A549 (cell line): ENCODE measurements around the gene DMGDH. TPM values are rescaled to one million over a fixed set of nuclear protein-coding genes. Genes with fewer than 3 reads are reported as not detected.

ENCODE experiments used
- ATAC-seq, 2 experiments: fragments of 200-7000 bp in 1 of 2; fragments of >200 bp in 1 of 2; cut with Nextera tagmentation in 1 of 2; cut with Tn5 transposase in 1 of 2; 3 replicates each; pipeline versions ENCODE4 v1.8.0 to v1.9.1; 2018 to 2020; ENCODE audit warnings: mild to moderate bottlenecking in 1 of 2, moderate library complexity in 1 of 2
- CTCF ChIA-PET: fragments of 300-600 bp; sonication (Branson Sonifier 250); formaldehyde crosslinking; extraction: SDS; loops from one replicate; lab custom pipeline; 2021; ENCODE audit warnings: antibody characterized with exemption, inconsistent platforms; lab: Yijun Ruan, JAX
- POLR2A ChIA-PET: fragments of 350-600 bp; formaldehyde crosslinking; extraction: SDS; loops from one replicate; lab custom pipeline; 2021; ENCODE audit warnings: antibody characterized with exemption, inconsistent platforms; lab: Yijun Ruan, JAX
- DNase-seq, 2 experiments: peaks; one replicate each; pipeline versions ENCODE4 v3.0.0 to v3.0.0-alpha.2; 2011 to 2016; ENCODE audit warnings: low read depth in 1 of 2, low spot score in 1 of 2
- FAIRE-seq: peaks from 2 replicates; lab custom pipeline; 2011; peaks lifted over from hg19 to GRCh38; lab: Jason Lieb, UNC
- H3K27ac ChIP-seq, 2 experiments: fragments of >200 bp; sonication (Bioruptor Twin); formaldehyde crosslinking; 3 replicates each; pipeline ENCODE4 v1.5.1; 2016 to 2017
- H3K4me1 ChIP-seq: fragments of >200 bp; sonication (Bioruptor Twin); formaldehyde crosslinking; 3 replicates; pipeline ENCODE4 v1.6.1; 2016
- H3K4me2 ChIP-seq: fragments of >200 bp; sonication (Bioruptor Twin); formaldehyde crosslinking; 3 replicates; pipeline ENCODE4 v1.6.1; 2016
- H3K4me3 ChIP-seq: fragments of >200 bp; sonication (Bioruptor Twin); formaldehyde crosslinking; 3 replicates; pipeline ENCODE4 v1.5.1; 2016
- H3K9me3 ChIP-seq: fragments of >200 bp; sonication (Bioruptor Twin); formaldehyde crosslinking; 3 replicates; pipeline ENCODE4 v1.6.1; 2016
- BHLHE40 ChIP-seq: IDR thresholded peaks from 2 replicates; pipeline ENCODE4 v1.6.1; 2012; ENCODE audit warnings: low read depth, low read length, inconsistent platforms
- CHD4 ChIP-seq: fragments of 200-600 bp; sonication (generic); IDR thresholded peaks from 2 replicates; pipeline ENCODE4 v1.6.1; 2016; ENCODE audit warnings: antibody characterized with exemption, mild to moderate bottlenecking, borderline replicate concordance
- EHF ChIP-seq: fragments of 250-450 bp; sonication (Bioruptor Pico); IDR thresholded peaks from 2 replicates; pipeline ENCODE4 v1.5.0; 2020; ENCODE audit warnings: mild to moderate bottlenecking
- FOSL2 ChIP-seq, 2 experiments: fragments of 450-650 bp in 1 of 2; fragments of >200 bp in 1 of 2; sonication (Bioruptor Twin) in 1 of 2; formaldehyde crosslinking; IDR thresholded peaks; 2 replicates each; pipeline versions ENCODE4 v1.5.0 to v1.6.1; 2016 to 2020; ENCODE audit warnings: mild to moderate bottlenecking in 1 of 2, moderate library complexity in 1 of 2
- GATA3 ChIP-seq: IDR thresholded peaks from 2 replicates; pipeline ENCODE4 v1.6.1; 2012; ENCODE audit warnings: borderline replicate concordance
- HOXA7 ChIP-seq: fragments of 250-450 bp; sonication (Bioruptor Pico); IDR thresholded peaks from 2 replicates; pipeline ENCODE4 v1.5.0; 2020; ENCODE audit warnings: mild to moderate bottlenecking, moderate library complexity
- PHF8 ChIP-seq: fragments of 200-600 bp; sonication (generic); IDR thresholded peaks from 2 replicates; pipeline ENCODE4 v1.6.1; 2016; ENCODE audit warnings: low read depth, mild to moderate bottlenecking, antibody characterized with exemption, moderate library complexity, borderline replicate concordance
- POLR2A ChIP-seq: IDR thresholded peaks from 2 replicates; pipeline ENCODE4 v1.6.1; 2012; ENCODE audit warnings: mild to moderate bottlenecking, low read length
- RAD21 ChIP-seq, 2 experiments: fragments of >200 bp in 1 of 2; sonication (Bioruptor Twin) in 1 of 2; formaldehyde crosslinking in 1 of 2; IDR thresholded peaks in 1 of 2; conservative IDR thresholded peaks in 1 of 2; 2 replicates in 1 of 2; 3 replicates in 1 of 2; pipeline ENCODE4 v1.6.1; 2012 to 2018; ENCODE audit warnings: inconsistent platforms in 1 of 2
- RNF2 ChIP-seq: fragments of 200-600 bp; sonication (generic); IDR thresholded peaks from 2 replicates; pipeline ENCODE4 v1.6.1; 2016; ENCODE audit warnings: low read depth, mild to moderate bottlenecking, antibody characterized with exemption, moderate library complexity, borderline replicate concordance
- SMC3 ChIP-seq: fragments of >200 bp; sonication (Bioruptor Twin); formaldehyde crosslinking; IDR thresholded peaks from 3 replicates; pipeline ENCODE4 v1.6.1; 2018; ENCODE audit warnings: inconsistent platforms
- SREBF2 ChIP-seq: fragments of 450-650 bp; IDR thresholded peaks from 2 replicates; pipeline ENCODE4 v1.6.1; 2014; ENCODE audit warnings: mild to moderate bottlenecking, moderate library complexity
- ZSCAN20 ChIP-seq: fragments of 250-450 bp; sonication (Bioruptor Pico); IDR thresholded peaks from 2 replicates; pipeline ENCODE4 v1.8.0; 2022; ENCODE audit warnings: mild to moderate bottlenecking, moderate library complexity
- WGBS: methylation state at CpG from one replicate; pipeline ENCODE4 v1.1.6; 2017; ENCODE audit errors: missing lambda C conversion rate; 5-methylcytosine and 5-hydroxymethylcytosine counted together
- polyA plus RNA-seq, 4 experiments: library from polyadenylated mRNA; depleted of rRNA in 3 of 4; stranded (reverse); fragments of >200 nt; fragmentation: RNase III in 1 of 4; extraction: RNeasy Plus Mini Kit Qiagen cat#74134 plus additional on column Dnase treatment in 1 of 4; gene quantifications; 2 replicates in 3 of 4; 3 replicates in 1 of 4; pipeline ENCODE4 v1.2.3, GENCODE V29; 2011 to 2017
- TF ChIP-seq, protein P1 (sequence below): fragments of >200 bp; sonication (Bioruptor Twin); formaldehyde crosslinking; IDR thresholded peaks from 3 replicates; pipeline ENCODE4 v1.5.1; 2016

Gene DMGDH
- polyA plus RNA-seq, 2 of the 4 experiments (the other 2 are of a cell fraction), result 2.2 TPM; not detected in 1

DNA sequence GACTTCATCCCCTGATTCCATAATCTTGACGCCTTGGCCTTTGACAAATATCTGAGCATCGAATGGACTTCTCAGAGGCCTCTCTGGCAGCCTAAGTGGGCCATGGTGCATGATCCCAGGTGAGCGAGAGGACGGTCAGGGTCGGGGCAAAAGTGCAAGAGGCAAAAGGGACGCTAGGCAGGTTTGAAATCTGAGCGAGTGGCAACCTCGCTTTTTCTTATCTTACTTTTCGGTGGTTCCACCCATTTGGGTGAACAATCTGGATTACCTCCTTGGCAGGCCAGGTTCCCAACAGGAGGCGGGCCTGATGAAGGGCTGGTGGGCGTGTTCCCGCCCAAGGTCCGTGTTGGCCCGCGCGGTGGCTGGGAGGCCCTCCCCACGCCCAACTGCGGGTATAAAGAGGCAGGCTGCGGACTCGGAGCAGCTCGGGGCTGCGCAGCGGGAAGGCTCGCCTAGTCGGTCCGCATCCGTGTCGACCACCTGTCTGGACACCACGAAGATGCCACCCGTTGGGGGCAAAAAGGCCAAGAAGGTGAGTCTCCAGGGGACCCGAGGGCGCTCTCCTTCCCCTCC is 42.0 kb upstream of the DMGDH start, which contains the start of gene BHMT:
Gene BHMT, plus strand, starts transcription at position 423 of the 573 bp plus-strand sequence. Its CDS starts 77 bp downstream, at position 500.
- H3K4me1 ChIP-seq, result no peaks in the 10 kb centered on the region
- TF ChIP-seq EHF (CRISPR knock-in tag), result no peak
- ChIA-PET POLR2A (no interaction called here), CTCF (no interaction called here)
- no peaks in the 10 kb centered on the region for H3K9me3 ChIP-seq
- H3K27ac ChIP-seq, result no peak within 1 kb of the TSS
- 83% methylated on average over 31 of the region's 32 CpGs for WGBS
- DNase-seq (no peak), FAIRE-seq (no peak), ATAC-seq (no peak; a peak in 1 of 6 replicates)
- no peak within 1 kb of the TSS for H3K4me3 ChIP-seq
- peak within 1 kb of the TSS; percentile 58 for H3K4me2 ChIP-seq

DNA sequence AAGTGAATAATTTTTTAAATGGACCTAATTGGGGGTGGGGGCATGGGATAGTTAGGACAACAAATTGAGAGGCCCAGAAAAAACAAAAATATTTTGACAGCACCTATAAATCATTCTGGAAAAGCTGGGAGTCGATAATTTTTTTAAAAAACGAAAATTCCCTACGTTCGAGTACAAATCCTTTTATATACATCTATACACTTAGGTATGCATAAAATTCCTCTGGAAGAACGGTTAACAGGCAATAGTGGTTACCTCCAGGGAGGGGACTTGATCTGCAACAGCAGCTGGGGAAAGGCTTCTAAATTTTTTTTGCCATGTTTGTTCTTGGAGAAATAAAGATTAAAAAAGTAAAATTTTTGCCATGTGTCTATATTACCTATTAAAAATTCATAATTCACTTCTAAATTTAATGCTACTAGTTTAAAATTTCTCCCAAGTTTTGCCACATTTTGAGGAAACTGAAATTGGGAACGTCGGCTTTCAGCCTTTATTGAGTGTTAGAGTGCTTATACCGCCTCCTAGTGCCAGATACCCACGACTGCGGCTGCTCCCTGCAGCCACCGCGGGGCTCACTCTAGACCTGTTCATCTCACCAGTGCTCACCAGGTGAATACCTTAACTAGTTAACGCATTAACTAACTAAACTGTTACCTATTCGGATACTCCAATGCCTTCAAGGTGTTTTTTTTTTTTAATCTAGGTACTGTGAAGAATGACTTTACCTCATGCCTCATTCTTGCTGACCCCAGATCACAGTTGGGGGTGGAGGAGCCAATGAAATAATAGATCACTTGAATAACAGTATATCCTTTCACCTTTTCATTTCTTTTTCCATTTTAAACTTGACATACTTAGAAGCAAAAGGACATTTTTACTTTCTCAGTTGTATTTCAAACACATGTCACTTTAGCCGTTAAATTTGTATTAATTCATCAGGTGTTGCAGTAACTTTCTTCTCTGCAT is 40.3 kb upstream of the DMGDH start:
- no peak overlapping the region for H3K27ac ChIP-seq
- FAIRE-seq, result no peak
- peak in 1 of 2 experiments; percentile 77; a peak in 3 of 6 replicates for ATAC-seq
- ChIA-PET CTCF (interaction anchor here (0.6 to 1.3 kb wide), 5 partner anchors 16 to 89 kb away, joined by 3 read pairs; no protein-coding TSS in a partner anchor), POLR2A (no interaction called here)
- DNase-seq, result peak in 1 of 2 experiments; percentile 36
- no peaks in the 10 kb centered on the region for H3K4me1 ChIP-seq
- H3K4me2 ChIP-seq, result no peak overlapping the region
- no peak overlapping the region for H3K4me3 ChIP-seq
- H3K9me3 ChIP-seq, result no peaks in the 10 kb centered on the region
- WGBS, result 27% methylated on average over 15 of the region's 15 CpGs
- TF ChIP-seq RAD21 (conservative IDR thresholded peaks at IDR 0.05 in 1 of 2, IDR thresholded peaks at IDR 0.05 in 1 of 2), result peak in 1 of 2 experiments; percentile 20; a peak in 2 of 5 replicates
- TF ChIP-seq, protein P1, sequence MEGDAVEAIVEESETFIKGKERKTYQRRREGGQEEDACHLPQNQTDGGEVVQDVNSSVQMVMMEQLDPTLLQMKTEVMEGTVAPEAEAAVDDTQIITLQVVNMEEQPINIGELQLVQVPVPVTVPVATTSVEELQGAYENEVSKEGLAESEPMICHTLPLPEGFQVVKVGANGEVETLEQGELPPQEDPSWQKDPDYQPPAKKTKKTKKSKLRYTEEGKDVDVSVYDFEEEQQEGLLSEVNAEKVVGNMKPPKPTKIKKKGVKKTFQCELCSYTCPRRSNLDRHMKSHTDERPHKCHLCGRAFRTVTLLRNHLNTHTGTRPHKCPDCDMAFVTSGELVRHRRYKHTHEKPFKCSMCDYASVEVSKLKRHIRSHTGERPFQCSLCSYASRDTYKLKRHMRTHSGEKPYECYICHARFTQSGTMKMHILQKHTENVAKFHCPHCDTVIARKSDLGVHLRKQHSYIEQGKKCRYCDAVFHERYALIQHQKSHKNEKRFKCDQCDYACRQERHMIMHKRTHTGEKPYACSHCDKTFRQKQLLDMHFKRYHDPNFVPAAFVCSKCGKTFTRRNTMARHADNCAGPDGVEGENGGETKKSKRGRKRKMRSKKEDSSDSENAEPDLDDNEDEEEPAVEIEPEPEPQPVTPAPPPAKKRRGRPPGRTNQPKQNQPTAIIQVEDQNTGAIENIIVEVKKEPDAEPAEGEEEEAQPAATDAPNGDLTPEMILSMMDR, result peak; percentile 45
- no peak for TF ChIP-seq PHF8
- TF ChIP-seq SMC3, result peak; percentile 32; the same call in 2 of the 3 replicates
- TF ChIP-seq RNF2, result peak; percentile 80; the same call in 1 of the 2 replicates
- no peak for TF ChIP-seq ZSCAN20 (CRISPR knock-in tag)

DNA sequence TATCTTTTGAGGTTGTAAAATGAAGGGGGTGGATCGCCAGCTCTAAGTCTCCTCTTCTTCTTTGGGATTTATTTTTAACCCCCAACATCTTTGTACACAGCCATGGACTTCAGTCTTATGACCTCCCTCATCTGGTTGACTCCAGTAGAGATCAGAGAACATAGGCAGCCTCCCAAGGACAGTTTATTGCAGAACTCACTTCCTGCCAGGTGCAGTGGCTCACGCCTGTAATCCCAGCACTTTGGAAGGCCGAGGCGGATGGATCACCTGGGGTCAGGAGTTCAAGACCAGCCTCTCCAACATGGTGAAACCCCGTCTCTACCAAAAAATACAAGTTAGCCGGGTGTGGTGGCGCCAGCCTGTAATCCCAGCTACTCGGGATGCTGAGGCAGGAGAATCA is 39.3 kb upstream of the DMGDH start:
- no peak for FAIRE-seq
- no peak for ATAC-seq
- no peak overlapping the region for H3K27ac ChIP-seq
- no peaks in the 10 kb centered on the region for H3K9me3 ChIP-seq
- DNase-seq, result no peak
- WGBS, result 69% methylated on average over 7 of the region's 8 CpGs
- no peak overlapping the region for H3K4me2 ChIP-seq
- H3K4me1 ChIP-seq, result no peaks in the 10 kb centered on the region
- POLR2A ChIA-PET, result no interaction called here
- CTCF ChIA-PET, result interaction anchor here (0.6 to 1.3 kb wide), 4 partner anchors 15 to 88 kb away, joined by 3 to 4 read pairs (median 3); no protein-coding TSS in a partner anchor
- no peak for TF ChIP-seq GATA3
- TF ChIP-seq BHLHE40, result no peak
- TF ChIP-seq FOSL2 (IDR thresholded peaks at IDR 0.05), result no peak
- TF ChIP-seq FOSL2 (CRISPR knock-in tag; IDR thresholded peaks at IDR 0.05), result no peak
- no peak for TF ChIP-seq POLR2A
- TF ChIP-seq EHF (CRISPR knock-in tag), result no peak
- TF ChIP-seq RNF2, result no peak
- TF ChIP-seq SREBF2, result no peak
- TF ChIP-seq SMC3, result no peak
- no peak for TF ChIP-seq PHF8
- TF ChIP-seq HOXA7 (CRISPR knock-in tag), result no peak
- TF ChIP-seq CHD4, result no peak
- no peak for TF ChIP-seq RAD21 (conservative IDR thresholded peaks at IDR 0.05 in 1 of 2, IDR thresholded peaks at IDR 0.05 in 1 of 2)
- no peak overlapping the region for H3K4me3 ChIP-seq
